Ovary (tissue), 9 donors: ENCODE data around the gene CHP2. TPM values are rescaled to one million over a fixed set of nuclear protein-coding genes. Genes with fewer than 3 reads are reported as not detected.

ENCODE experiments used
- DNase-seq, 5 donors: peaks; one replicate each; pipeline ENCODE4 v3.0.0-alpha.2; 2019 to 2020
- H3K27ac ChIP-seq, 2 donors: fragments of 200-600 bp; one replicate each; pipeline versions ENCODE4 v1.5.1 to v1.8.0; 2019 to 2022
- H3K27me3 ChIP-seq: fragments of 200-600 bp; one replicate; pipeline ENCODE4 v1.8.0; 2022
- H3K36me3 ChIP-seq: fragments of 200-600 bp; sonication (generic); one replicate; pipeline ENCODE4 v1.5.1; 2019
- H3K4me1 ChIP-seq: one replicate; pipeline ENCODE4 v1.8.1; 2013; ENCODE audit warnings: mild to moderate bottlenecking, moderate library complexity; ENCODE audit not compliant: insufficient read depth
- H3K4me3 ChIP-seq: fragments of 200-600 bp; sonication (generic); one replicate; pipeline ENCODE4 v1.5.1; 2017
- H3K9me3 ChIP-seq, 2 donors: fragments of 200-600 bp in 1 of 2; sonication (generic) in 1 of 2; one replicate each; pipeline versions ENCODE4 v1.5.1 to v1.8.1; 2013 to 2019; ENCODE audit warnings: mild to moderate bottlenecking in 1 of 2, moderate library complexity in 1 of 2
- CTCF ChIP-seq, 3 donors: fragments of 450-650 bp in 2 of 3; fragments of 200-600 bp in 1 of 3; IDR thresholded peaks; one replicate each; pipeline versions ENCODE4 v1.5.1 to v1.8.0; 2016 to 2022; ENCODE audit warnings: antibody characterized with exemption in 3 of 3, mild to moderate bottlenecking in 1 of 3
- EP300 ChIP-seq: sonication (generic); formaldehyde crosslinking; IDR thresholded peaks from one replicate; pipeline ENCODE4 v1.6.1; 2017; ENCODE audit warnings: antibody characterized with exemption
- POLR2A ChIP-seq: fragments of 450-650 bp; IDR thresholded peaks from one replicate; pipeline ENCODE4 v1.6.1; 2017; ENCODE audit warnings: antibody characterized with exemption, mild to moderate bottlenecking, moderate library complexity
- WGBS, 3 donors: extraction: QIAGEN DNeasy Blood & Tissue Kit in 1 of 3; methylation state at CpG; one replicate each; pipeline versions ENCODE4 v1.1.5 to v1.1.7; 2013 to 2017; 5-methylcytosine and 5-hydroxymethylcytosine counted together
- intact Hi-C, 4 donors: fragments of 100-400 bp; cut with DNase I; formaldehyde crosslinking; loops; one replicate each; pipeline versions ENCODE4 v1.11.0 to v1.15.1; 2022 to 2023
- polyA plus RNA-seq, 2 donors: library from polyadenylated mRNA; stranded (reverse); fragments of 200-250 nt in 1 of 2; fragments of 350-450 nt in 1 of 2; fragmentation: Illumina TruSeq in 1 of 2; extraction: RNeasy Lipid Tissue Mini Kit (QIAGEN cat#74804) in 1 of 2; gene quantifications; one replicate each; pipeline ENCODE4 v1.2.3, GENCODE V29; 2013 to 2014
- total RNA-seq, 7 donors: library from RNA; depleted of rRNA in 2 of 7; stranded (reverse); fragments of >200 nt in 2 of 7; fragmentation: NEBNext Ultra II Directional in 3 of 7; extraction: Animal tissue kit (Norgen Biotek cat#: 25700) in 3 of 7; gene quantifications; one replicate each; pipeline versions ENCODE4 v1.1.0 to v1.2.4, GENCODE V29; 2016 to 2023
- donor health status: DM: no; HTN: no; CAD: no; lungs with moderate emphysema.
- donor health status: DM: no; HTN: no; CAD: no.
- donor health status: Bipolar disorder and iron deficiency.
- donor health status: DM: yes; HTN: yes; CAD: no.
- donor health status: DM: no; HTN: no; CAD: no.
- donor health status: DM: yes; HTN: yes; CAD: no.

CHP2 gene
- total and polyA plus RNA-seq, 9 donors: 0.05 to 0.15 (median 0.10) TPM; not detected in 6

- Histone ChIP-seq H3K4me1 (no peaks in the 10 kb centered on the region), H3K27ac (no peak overlapping the region), H3K36me3 (no peaks in the 10 kb centered on the region), H3K4me3 (no peak overlapping the region), H3K9me3 (no peaks in the 10 kb centered on the region), H3K27me3 (no peaks in the 10 kb centered on the region)
- intact Hi-C loops: loop anchor here in 1 of 4 donors (10.0 kb wide), 1 partner anchor 233 kb away; no protein-coding TSS in a partner anchor
- TF ChIP-seq CTCF (IDR thresholded peaks at IDR 0.05): no peak
- TF ChIP-seq EP300: no peak
- no peak for TF ChIP-seq POLR2A
- DNase-seq: peak in 4 of 5 donors; percentile 19 to 54 (median 22)
- WGBS, 3 donors: 16 to 23% (median 19%) methylated on average over 4 to 5 of the region's 5 CpGs
These were observed 46.6 kb downstream of the CHP2 start for GRCh38 chr16:23801378-23801777.

- H3K4me1 ChIP-seq: no peaks in the 10 kb centered on the region
- H3K27ac ChIP-seq: no peak overlapping the region
- H3K27me3 ChIP-seq: no peaks in the 10 kb centered on the region
- no peaks in the 10 kb centered on the region for H3K36me3 ChIP-seq
- H3K9me3 ChIP-seq: no peaks in the 10 kb centered on the region
- WGBS, 3 donors: 13 to 19% (median 19%) methylated on average over 2 of the region's 2 CpGs
- intact Hi-C loops: loop anchor here in 1 of 4 donors (10.0 kb wide), 1 partner anchor 232 kb away; no protein-coding TSS in a partner anchor
- DNase-seq: no peak
- TF ChIP-seq POLR2A (no peak), EP300 (no peak), CTCF (IDR thresholded peaks at IDR 0.05) (no peak)
- H3K4me3 ChIP-seq: no peak overlapping the region
These were observed 48.0 kb downstream of the CHP2 start for GRCh38 chr16:23802776-23803175.

GRCh38 chr16:23803591-23804123 is 48.8 kb downstream of the CHP2 start:
- intact Hi-C loops: loop anchor here in 1 of 4 donors (10.0 kb wide), 1 partner anchor 231 kb away; no protein-coding TSS in a partner anchor
- no peak overlapping the region for H3K4me3 ChIP-seq
- no peaks in the 10 kb centered on the region for H3K9me3 ChIP-seq
- H3K27ac ChIP-seq: no peak overlapping the region
- no peaks in the 10 kb centered on the region for H3K36me3 ChIP-seq
- H3K4me1 ChIP-seq: no peaks in the 10 kb centered on the region
- DNase-seq: peak in 2 of 5 donors; percentile 15 to 36
- no peaks in the 10 kb centered on the region for H3K27me3 ChIP-seq
- TF ChIP-seq CTCF (IDR thresholded peaks at IDR 0.05) (no peak), EP300 (no peak), POLR2A (no peak)
- 3 to 4% (median 4%) methylated on average over 9 of the region's 9 CpGs for WGBS, 3 donors

- WGBS, 3 donors: 37 to 41% (median 40%) methylated on average over 1 of the region's 1 CpG
- Histone ChIP-seq H3K9me3 (no peaks in the 10 kb centered on the region), H3K4me3 (no peak overlapping the region), H3K27ac (no peak overlapping the region), H3K27me3 (no peaks in the 10 kb centered on the region), H3K4me1 (no peaks in the 10 kb centered on the region), H3K36me3 (no peaks in the 10 kb centered on the region)
- no peak for TF ChIP-seq POLR2A
- no peak for TF ChIP-seq EP300
- no peak for TF ChIP-seq CTCF (IDR thresholded peaks at IDR 0.05)
- intact Hi-C loops: loop anchor here in 1 of 4 donors (10.0 kb wide), 1 partner anchor 228 kb away; no protein-coding TSS in a partner anchor
- no peak for DNase-seq
These were observed 52.2 kb downstream of the CHP2 start for GRCh38 chr16:23807028-23807427.

Other genes with a start within 250 kb of the CHP2 start
- 100 to 1,000 TPM in 1 of 7 donors, 10 to 100 TPM in 6; 27.1 to 111 (median 83.3) TPM for gene GGA2, start 244.5 kb upstream of the CHP2 start, total RNA-seq
- 100 to 1,000 TPM in 1 of 2 donors, 10 to 100 TPM in 1; 36.3 to 141 TPM for gene GGA2, start 244.5 kb upstream of the CHP2 start, polyA plus RNA-seq
- 10 to 100 TPM; 11.1 to 29.0 (median 18.5) TPM for gene EARS2, start 197.7 kb upstream of the CHP2 start, total RNA-seq
- 10 to 100 TPM in 1 of 2 donors, 1 to 10 TPM in 1; 9.5 to 26.7 TPM for gene EARS2, start 197.7 kb upstream of the CHP2 start, polyA plus RNA-seq
- gene UBFD1, start 197.3 kb upstream of the CHP2 start, total RNA-seq: 10 to 100 TPM; 45.2 to 67.4 (median 54.0) TPM
- gene UBFD1, start 197.3 kb upstream of the CHP2 start, polyA plus RNA-seq: 10 to 100 TPM; 13.8 to 55.1 TPM
- gene NDUFAB1, start 158.7 kb upstream of the CHP2 start, total RNA-seq: 10 to 100 TPM; 42.4 to 79.5 (median 53.6) TPM
- gene NDUFAB1, start 158.7 kb upstream of the CHP2 start, polyA plus RNA-seq: 10 to 100 TPM; 66.9 to 83.0 TPM
- 10 to 100 TPM in 4 of 7 donors, 1 to 10 TPM in 3; 6.1 to 13.7 (median 10.8) TPM for gene PALB2, start 113.7 kb upstream of the CHP2 start, total RNA-seq
- gene PALB2, start 113.7 kb upstream of the CHP2 start, polyA plus RNA-seq: 1 to 10 TPM; 7.1 to 7.3 TPM
- 10 to 100 TPM in 6 of 7 donors, 1 to 10 TPM in 1; 9.2 to 44.4 (median 34.6) TPM for gene DCTN5, start 113.6 kb upstream of the CHP2 start, total RNA-seq
- 10 to 100 TPM; 11.6 to 64.6 TPM for gene DCTN5, start 113.6 kb upstream of the CHP2 start, polyA plus RNA-seq
- 1 to 10 TPM; 1.1 to 3.0 (median 1.9) TPM for gene PLK1, start 76.1 kb upstream of the CHP2 start, total RNA-seq
- 1 to 10 TPM; 1.5 to 4.7 TPM for gene PLK1, start 76.1 kb upstream of the CHP2 start, polyA plus RNA-seq
- under 1 TPM in 2 of 7 donors, not detected in 5; 0.24 to 0.26 TPM for gene ERN2, start 41.8 kb upstream of the CHP2 start, total RNA-seq
- not detected for gene ERN2, start 41.8 kb upstream of the CHP2 start, polyA plus RNA-seq
- gene PRKCB, start 81.0 kb downstream of the CHP2 start, total RNA-seq: 1 to 10 TPM in 5 of 7 donors, under 1 TPM in 2; 0.48 to 5.0 (median 1.2) TPM
- gene PRKCB, start 81.0 kb downstream of the CHP2 start, polyA plus RNA-seq: 1 to 10 TPM in 1 of 2 donors, under 1 TPM in 1; 0.38 to 3.3 TPM